GM15510 (cell line): ENCODE measurements around the gene CCDC192.

ENCODE experiments used
- POLR2A ChIP-seq: IDR thresholded peaks from 3 replicates; pipeline ENCODE4 v1.6.1; 2011; ENCODE audit warnings: borderline replicate concordance; ENCODE audit not compliant: insufficient read length; ENCODE audit errors: extremely low read depth

The CCDC192 gene

DNA sequence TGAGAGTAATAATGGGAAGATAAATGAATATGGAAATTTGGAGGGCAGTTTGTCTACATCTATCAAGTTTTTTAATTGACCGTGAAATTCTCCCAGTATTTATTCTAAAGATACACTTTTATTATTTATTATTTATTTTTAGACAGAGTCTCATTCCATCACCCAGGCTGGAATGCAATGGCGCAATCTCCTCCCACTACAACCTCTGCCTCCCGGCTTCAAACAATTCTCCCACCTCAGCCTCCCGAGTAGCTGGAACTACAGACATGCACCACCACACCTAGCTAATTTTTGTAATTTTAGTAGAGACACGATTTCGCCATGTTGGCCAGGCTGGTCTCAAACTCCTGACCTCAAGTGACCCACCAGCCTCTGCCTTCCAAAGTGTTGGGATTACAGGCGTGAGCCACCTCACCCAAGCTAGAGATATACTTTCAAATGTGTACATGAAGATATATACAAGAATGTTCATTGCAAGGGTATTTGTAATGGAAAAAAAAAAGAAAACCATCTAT, 282.7 kb downstream of the CCDC192 start:
- TF ChIP-seq POLR2A, result no peak

GRCh38 chr5:127987354-127988145, 284.4 kb downstream of the CCDC192 start:
- TF ChIP-seq POLR2A, result no peak

DNA sequence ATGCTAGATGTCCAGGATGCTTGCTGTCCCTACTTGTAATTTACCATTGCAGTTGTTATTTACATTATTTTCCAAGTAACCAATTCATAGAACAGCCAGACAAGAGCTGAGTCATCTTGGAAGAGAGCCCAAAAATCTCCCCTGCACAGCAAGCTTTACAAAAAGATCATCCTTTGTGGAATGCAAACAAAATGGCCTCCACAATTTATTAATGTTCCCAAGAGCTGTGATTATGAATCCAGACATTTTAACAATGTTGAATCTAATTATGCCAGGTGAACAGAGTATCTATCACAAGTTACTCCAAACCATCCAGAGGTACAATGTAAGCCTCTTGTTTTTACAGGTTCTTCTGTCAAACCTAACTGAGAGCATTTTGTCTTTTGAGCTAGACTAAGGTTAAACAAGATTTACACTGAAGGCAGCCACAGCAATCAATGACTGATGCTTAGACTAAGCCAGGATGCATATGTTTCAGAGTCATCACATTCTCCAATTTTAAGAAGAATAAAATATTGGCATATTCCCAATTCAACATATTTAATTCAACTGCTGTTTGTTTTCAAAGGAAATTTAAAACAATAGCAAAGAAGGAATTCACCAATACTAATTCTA, 285.1 kb downstream of the CCDC192 start:
- TF ChIP-seq POLR2A, result no peak
